Liver (tissue), 9 donors: Measurements from ENCODE around the gene EHBP1. TPM values are rescaled to one million over a fixed set of nuclear protein-coding genes. Genes with fewer than 3 reads are reported as not detected.
A peak's percentile ranks its signal among the peaks of the same experiment; 100 is the strongest.

Source experiments
- DNase-seq: peaks from one replicate; pipeline ENCODE4 v3.0.0-alpha.2; 2017; ENCODE audit warnings: low spot score
- H3K27ac ChIP-seq, 2 donors: one replicate each; pipeline ENCODE4 v1.7.0; 2013; ENCODE audit warnings: inconsistent platforms in 2 of 2, low read length in 2 of 2, control low read depth in 1 of 2, low read depth in 1 of 2, mild to moderate bottlenecking in 1 of 2
- H3K27me3 ChIP-seq, 4 donors: one replicate each; pipeline versions ENCODE4 v1.6.1 to v1.7.0; 2013; ENCODE audit warnings: low read length in 3 of 4, inconsistent platforms in 1 of 4, mild to moderate bottlenecking in 1 of 4, moderate library complexity in 1 of 4; ENCODE audit not compliant: control insufficient read depth in 4 of 4, insufficient read depth in 4 of 4
- H3K36me3 ChIP-seq, 4 donors: one replicate each; pipeline versions ENCODE4 v1.6.1 to v1.7.0; 2013; ENCODE audit warnings: low read length in 3 of 4, mild to moderate bottlenecking in 3 of 4, low read depth in 1 of 4, moderate library complexity in 1 of 4; ENCODE audit not compliant: control insufficient read depth in 4 of 4, insufficient read depth in 3 of 4
- H3K4me1 ChIP-seq, 4 donors: one replicate each; pipeline versions ENCODE4 v1.6.1 to v1.7.0; 2013; ENCODE audit warnings: low read length in 3 of 4, mild to moderate bottlenecking in 3 of 4, moderate library complexity in 1 of 4; ENCODE audit not compliant: control insufficient read depth in 4 of 4, insufficient read depth in 4 of 4
- H3K4me3 ChIP-seq, 3 donors: one replicate each; pipeline versions ENCODE4 v1.6.1 to v1.7.0; 2013; ENCODE audit warnings: low read length in 3 of 3, control low read depth in 1 of 3, low read depth in 1 of 3, mild to moderate bottlenecking in 1 of 3
- H3K9ac ChIP-seq, 2 donors: one replicate each; pipeline ENCODE4 v1.7.0; 2013; ENCODE audit warnings: low read length in 2 of 2, mild to moderate bottlenecking in 2 of 2, moderate library complexity in 2 of 2, control low read depth in 1 of 2, low read depth in 1 of 2
- H3K9me3 ChIP-seq, 4 donors: one replicate each; pipeline versions ENCODE4 v1.6.1 to v1.7.0; 2013; ENCODE audit warnings: low read length in 3 of 4; ENCODE audit not compliant: control insufficient read depth in 4 of 4
- CTCF ChIP-seq: fragments of 150-350 bp; IDR thresholded peaks from 2 replicates; pipeline ENCODE4 v1.5.1; 2017; ENCODE audit warnings: improper control_type of control experiment, low read depth, low read length; ENCODE audit not compliant: missing input control
- FOXA2 ChIP-seq: IDR thresholded peaks from 2 replicates; pipeline ENCODE4 v1.6.1; 2016; ENCODE audit warnings: antibody characterized with exemption
- MAX ChIP-seq: IDR thresholded peaks from 2 replicates; pipeline ENCODE4 v1.6.1; 2016; ENCODE audit warnings: antibody characterized with exemption
- NR2F2 ChIP-seq: IDR thresholded peaks from 2 replicates; pipeline ENCODE4 v1.6.1; 2016; ENCODE audit warnings: antibody characterized with exemption
- RAD21 ChIP-seq, 2 donors: IDR thresholded peaks; 2 replicates each; pipeline ENCODE4 v1.6.1; 2016; ENCODE audit warnings: antibody characterized with exemption in 2 of 2, mild to moderate bottlenecking in 2 of 2
- SP1 ChIP-seq: IDR thresholded peaks from 2 replicates; pipeline ENCODE4 v1.6.1; 2018; ENCODE audit warnings: antibody characterized with exemption, mild to moderate bottlenecking
- TAF1 ChIP-seq: conservative IDR thresholded peaks from 2 replicates; pipeline ENCODE4 v1.6.1; 2016; ENCODE audit warnings: antibody characterized with exemption, mild to moderate bottlenecking
- WGBS: extraction: QIAGEN DNeasy Blood & Tissue Kit; methylation state at CpG from one replicate; pipeline ENCODE4 v1.1.7; 2013; 5-methylcytosine and 5-hydroxymethylcytosine counted together
- polyA plus RNA-seq, 2 donors: library from polyadenylated mRNA; stranded (reverse) in 1 of 2; unstranded in 1 of 2; fragments of 200-250 nt in 1 of 2; fragments of >200 nt in 1 of 2; fragmentation: Nextera tagmentation in 1 of 2; extraction: Ambion mirVana in 1 of 2; gene quantifications; one replicate each; pipeline versions ENCODE4 v1.2.1 to v1.2.3, GENCODE V29; 2013 to 2015
- total RNA-seq, 2 donors: library from RNA; depleted of rRNA; stranded (reverse); fragments of >200 nt; gene quantifications; one replicate each; pipeline ENCODE4 v1.2.3, GENCODE V29; 2014
- TF ChIP-seq, protein P1 (sequence below): IDR thresholded peaks from 2 replicates; pipeline ENCODE4 v1.6.1; 2016; ENCODE audit warnings: antibody characterized with exemption
- TF ChIP-seq, protein P2 (sequence below): IDR thresholded peaks from 2 replicates; pipeline ENCODE4 v1.6.1; 2016; ENCODE audit warnings: antibody characterized with exemption, mild to moderate bottlenecking
- donor health status: healthy.
- donor health status: healthy.
- donor health status: healthy.
- donor health status: healthy.
- donor health status: healthy.

The EHBP1 gene
- total and polyA plus RNA-seq, 4 donors, result 16.6 to 85.8 (median 24.4) TPM

- TF ChIP-seq CTCF, result no peak
- no peak for TF ChIP-seq TAF1
- peak in 1 of 2 donors; percentile 64 for TF ChIP-seq RAD21 (IDR thresholded peaks at IDR 0.05)
- TF ChIP-seq, protein P1, sequence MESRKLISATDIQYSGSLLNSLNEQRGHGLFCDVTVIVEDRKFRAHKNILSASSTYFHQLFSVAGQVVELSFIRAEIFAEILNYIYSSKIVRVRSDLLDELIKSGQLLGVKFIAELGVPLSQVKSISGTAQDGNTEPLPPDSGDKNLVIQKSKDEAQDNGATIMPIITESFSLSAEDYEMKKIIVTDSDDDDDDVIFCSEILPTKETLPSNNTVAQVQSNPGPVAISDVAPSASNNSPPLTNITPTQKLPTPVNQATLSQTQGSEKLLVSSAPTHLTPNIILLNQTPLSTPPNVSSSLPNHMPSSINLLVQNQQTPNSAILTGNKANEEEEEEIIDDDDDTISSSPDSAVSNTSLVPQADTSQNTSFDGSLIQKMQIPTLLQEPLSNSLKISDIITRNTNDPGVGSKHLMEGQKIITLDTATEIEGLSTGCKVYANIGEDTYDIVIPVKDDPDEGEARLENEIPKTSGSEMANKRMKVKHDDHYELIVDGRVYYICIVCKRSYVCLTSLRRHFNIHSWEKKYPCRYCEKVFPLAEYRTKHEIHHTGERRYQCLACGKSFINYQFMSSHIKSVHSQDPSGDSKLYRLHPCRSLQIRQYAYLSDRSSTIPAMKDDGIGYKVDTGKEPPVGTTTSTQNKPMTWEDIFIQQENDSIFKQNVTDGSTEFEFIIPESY, result no peak
- TF ChIP-seq, protein P2, sequence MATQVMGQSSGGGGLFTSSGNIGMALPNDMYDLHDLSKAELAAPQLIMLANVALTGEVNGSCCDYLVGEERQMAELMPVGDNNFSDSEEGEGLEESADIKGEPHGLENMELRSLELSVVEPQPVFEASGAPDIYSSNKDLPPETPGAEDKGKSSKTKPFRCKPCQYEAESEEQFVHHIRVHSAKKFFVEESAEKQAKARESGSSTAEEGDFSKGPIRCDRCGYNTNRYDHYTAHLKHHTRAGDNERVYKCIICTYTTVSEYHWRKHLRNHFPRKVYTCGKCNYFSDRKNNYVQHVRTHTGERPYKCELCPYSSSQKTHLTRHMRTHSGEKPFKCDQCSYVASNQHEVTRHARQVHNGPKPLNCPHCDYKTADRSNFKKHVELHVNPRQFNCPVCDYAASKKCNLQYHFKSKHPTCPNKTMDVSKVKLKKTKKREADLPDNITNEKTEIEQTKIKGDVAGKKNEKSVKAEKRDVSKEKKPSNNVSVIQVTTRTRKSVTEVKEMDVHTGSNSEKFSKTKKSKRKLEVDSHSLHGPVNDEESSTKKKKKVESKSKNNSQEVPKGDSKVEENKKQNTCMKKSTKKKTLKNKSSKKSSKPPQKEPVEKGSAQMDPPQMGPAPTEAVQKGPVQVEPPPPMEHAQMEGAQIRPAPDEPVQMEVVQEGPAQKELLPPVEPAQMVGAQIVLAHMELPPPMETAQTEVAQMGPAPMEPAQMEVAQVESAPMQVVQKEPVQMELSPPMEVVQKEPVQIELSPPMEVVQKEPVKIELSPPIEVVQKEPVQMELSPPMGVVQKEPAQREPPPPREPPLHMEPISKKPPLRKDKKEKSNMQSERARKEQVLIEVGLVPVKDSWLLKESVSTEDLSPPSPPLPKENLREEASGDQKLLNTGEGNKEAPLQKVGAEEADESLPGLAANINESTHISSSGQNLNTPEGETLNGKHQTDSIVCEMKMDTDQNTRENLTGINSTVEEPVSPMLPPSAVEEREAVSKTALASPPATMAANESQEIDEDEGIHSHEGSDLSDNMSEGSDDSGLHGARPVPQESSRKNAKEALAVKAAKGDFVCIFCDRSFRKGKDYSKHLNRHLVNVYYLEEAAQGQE, result no peak
- no peak overlapping the region for H3K9ac ChIP-seq
- H3K27me3 ChIP-seq, result no peaks in the 10 kb centered on the region
- H3K4me3 ChIP-seq, result no peak overlapping the region
- WGBS, result 91% methylated on average over 10 of the region's 10 CpGs
- DNase-seq, result peak; percentile 47
- peaks cover 0 to 2% (median 0%) of the 10 kb centered on the region in 4 donors for H3K36me3 ChIP-seq
- peaks cover 5 to 28% (median 10%) of the 10 kb centered on the region in 4 donors for H3K4me1 ChIP-seq
- H3K9me3 ChIP-seq, result no peaks in the 10 kb centered on the region
- H3K27ac ChIP-seq, result no peak overlapping the region
Observed at GRCh38 chr2:62724886-62725711, 19.6 kb downstream of the EHBP1 start.

GRCh38 chr2:62725712-62726055 is 20.2 kb downstream of the EHBP1 start:
- Histone ChIP-seq H3K36me3 (peaks cover 0 to 2% (median 0%) of the 10 kb centered on the region in 4 donors), H3K4me1 (peaks cover 5 to 28% (median 10%) of the 10 kb centered on the region in 4 donors), H3K9me3 (no peaks in the 10 kb centered on the region), H3K4me3 (no peak overlapping the region), H3K27ac (no peak overlapping the region), H3K27me3 (no peaks in the 10 kb centered on the region), H3K9ac (no peak overlapping the region)
- no peak for DNase-seq
- no peak for TF ChIP-seq SP1
- WGBS, result 96% methylated on average over 3 of the region's 3 CpGs

DNA sequence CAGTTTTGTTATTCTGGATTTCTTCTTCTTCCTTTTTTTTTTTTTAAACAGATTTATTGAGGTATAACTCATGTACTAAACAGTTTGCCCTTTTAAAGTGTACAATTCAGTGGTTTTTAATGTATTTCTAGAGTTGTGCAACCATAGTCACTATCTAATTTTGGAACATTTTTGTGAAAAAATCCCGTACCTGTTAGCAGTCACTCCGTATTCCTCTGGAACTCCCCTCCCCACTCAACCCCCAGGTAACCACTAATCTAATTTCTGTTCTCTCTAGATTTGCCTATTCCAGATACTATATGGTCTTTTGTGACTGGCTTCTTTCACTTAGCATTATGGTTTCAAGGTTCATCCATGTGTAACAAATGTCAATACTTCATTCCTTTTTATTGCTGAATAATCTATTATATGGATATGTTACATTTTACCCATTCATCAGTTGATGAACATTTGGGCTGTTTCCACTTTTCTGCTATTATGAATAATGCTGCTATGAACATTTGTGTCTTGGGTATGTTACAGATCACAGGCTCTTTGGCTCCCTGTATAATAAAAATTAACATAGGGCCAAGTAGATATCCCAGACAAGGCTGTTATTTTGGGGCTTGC is 21.9 kb downstream of the EHBP1 start:
- H3K4me1 ChIP-seq, result peaks cover 5 to 22% (median 10%) of the 10 kb centered on the region in 4 donors
- 69% methylated on average over 2 of the region's 2 CpGs for WGBS

More for the DNA sequence above, 21.9 kb downstream of the EHBP1 start:
- Histone ChIP-seq H3K9ac (no peak overlapping the region), H3K36me3 (peaks cover 0 to 5% (median 0%) of the 10 kb centered on the region in 4 donors), H3K27me3 (no peaks in the 10 kb centered on the region), H3K27ac (no peak overlapping the region), H3K9me3 (peaks cover 0 to 3% (median 0%) of the 10 kb centered on the region in 4 donors), H3K4me3 (no peak overlapping the region)
- TF ChIP-seq SP1 (no peak), FOXA2 (no peak), MAX (no peak), TAF1 (no peak), NR2F2 (no peak)
- no peak for DNase-seq
